Hematopoietic multipotent progenitor cell treated with erythropoietin and hydrocortisone succinate and interleukin-3 and kit ligand, for 8 days (in vitro differentiated cells): ENCODE data around the gene ENTPD8.
"Not testable (repeated sequence)": the region's sequence is repeated elsewhere in the genome, so short reads cannot be mapped to it uniquely, and the experiment has no call there.

Source experiments
- DNase-seq: peaks from one replicate; pipeline ENCODE4 v3.0.0-alpha.2; 2015

The ENTPD8 gene

GRCh38 chr9:137390553-137391410 is 50.4 kb downstream of the ENTPD8 start:
- DNase-seq = peak; percentile 19

- DNase-seq = no peak
These were observed 51.8 kb downstream of the ENTPD8 start for GRCh38 chr9:137389428-137389746.

GRCh38 chr9:137388589-137389427 is 52.3 kb downstream of the ENTPD8 start:
- DNase-seq = peak; percentile 81

GRCh38 chr9:137387891-137388560 is 53.1 kb downstream of the ENTPD8 start:
- DNase-seq = no peak

- DNase-seq = no peak
These were observed 53.9 kb downstream of the ENTPD8 start for GRCh38 chr9:137387114-137387890.

GRCh38 chr9:137386507-137387113 is 54.5 kb downstream of the ENTPD8 start:
- DNase-seq = not testable (repeated sequence)

- no peak for DNase-seq
These were observed 56.0 kb downstream of the ENTPD8 start for GRCh38 chr9:137385061-137385655.
